G401.6 (cell line): ENCODE data around the gene TMEM120B.

ENCODE experiments used
- FAIRE-seq: peaks from 2 replicates; lab custom pipeline; 2012; peaks lifted over from hg19 to GRCh38; lab: Jason Lieb, UNC

The TMEM120B gene

DNA sequence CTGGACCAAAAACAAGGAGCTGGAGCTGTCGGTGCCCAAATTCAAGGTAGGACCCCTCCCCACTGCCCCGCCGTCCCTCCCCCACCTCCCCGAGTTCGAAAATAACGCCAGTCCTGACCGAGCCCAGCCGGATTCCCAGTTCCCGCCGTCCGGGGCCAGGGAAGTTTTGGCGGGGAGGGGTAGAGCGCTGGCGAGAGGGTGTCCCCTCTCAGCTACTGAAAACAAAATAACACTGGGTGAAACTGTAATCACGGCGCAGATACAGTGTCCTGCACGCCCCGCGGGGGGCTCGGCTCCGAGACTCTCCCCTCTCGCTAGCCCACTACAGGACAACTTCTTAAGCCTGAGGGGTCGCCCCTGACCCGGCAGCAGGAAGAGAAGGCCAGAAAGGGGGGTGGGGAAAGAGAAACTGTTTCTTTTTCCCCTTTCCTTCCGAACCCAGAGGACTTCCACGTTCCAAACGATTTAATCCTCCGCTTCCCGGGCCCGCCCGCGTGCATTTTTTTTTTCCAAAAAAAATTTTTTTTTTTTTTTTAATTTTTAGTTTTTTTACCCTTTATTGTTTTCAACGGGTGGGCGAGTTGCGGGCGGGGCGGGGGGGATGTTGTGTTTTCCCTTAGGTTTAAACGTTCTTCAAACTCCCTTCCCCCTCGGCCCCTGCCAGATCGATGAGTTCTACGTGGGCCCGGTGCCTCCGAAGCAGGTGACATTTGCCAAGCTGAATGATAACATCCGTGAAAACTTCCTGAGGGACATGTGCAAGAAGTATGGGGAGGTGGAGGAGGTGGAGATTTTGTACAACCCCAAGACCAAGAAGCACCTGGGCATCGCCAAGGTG is 92.8 kb downstream of the TMEM120B start:
- no peak for FAIRE-seq

DNA sequence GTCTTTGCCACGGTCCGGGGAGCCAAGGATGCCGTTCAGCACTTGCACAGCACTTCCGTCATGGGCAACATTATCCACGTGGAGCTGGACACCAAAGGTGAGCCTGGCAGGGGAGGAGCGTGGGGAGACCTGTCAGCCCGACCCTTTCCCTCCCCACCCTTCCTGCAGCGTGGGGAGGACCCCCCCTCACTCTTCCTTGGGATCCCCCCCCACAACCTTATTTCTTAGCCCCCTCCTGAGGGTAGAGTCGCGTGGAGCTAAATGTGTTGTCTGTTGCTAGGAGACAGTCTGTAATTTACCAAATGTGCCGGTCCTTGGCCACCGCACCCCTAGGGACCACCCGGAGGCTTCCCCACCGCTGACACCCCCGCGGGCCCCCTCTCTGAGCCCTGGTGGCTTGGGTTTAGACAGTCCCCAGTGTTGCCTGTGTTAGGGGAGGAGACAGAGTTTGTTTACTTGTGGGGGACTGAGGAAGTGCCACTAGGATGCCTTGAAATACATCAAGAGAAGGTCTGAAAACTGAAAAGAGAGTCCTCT is 93.5 kb downstream of the TMEM120B start:
- no peak for FAIRE-seq

GRCh38 chr12:121806546-121807423 is 94.2 kb downstream of the TMEM120B start:
- FAIRE-seq = no peak

- no peak for FAIRE-seq
These were observed 95.2 kb downstream of the TMEM120B start for GRCh38 chr12:121807642-121808347.

DNA sequence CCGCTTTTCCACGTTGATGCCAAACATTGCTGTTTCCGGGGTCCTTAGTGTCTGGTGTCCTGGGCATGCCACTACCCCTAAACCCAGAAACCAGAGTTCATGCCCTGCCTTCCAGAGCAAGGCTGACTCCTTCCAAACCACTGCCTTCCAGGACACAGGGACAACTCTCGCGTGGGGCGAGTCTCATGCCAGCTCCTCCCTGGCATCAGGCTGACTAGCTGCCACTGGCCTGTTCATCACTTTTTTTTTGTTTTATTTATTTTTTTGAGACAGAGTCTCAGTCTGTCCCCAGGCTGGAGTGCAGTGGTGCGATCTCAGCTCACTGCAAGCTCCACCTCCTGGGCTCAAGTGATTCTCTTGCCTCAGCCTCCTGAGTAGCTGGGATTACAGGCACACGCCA is 96.1 kb downstream of the TMEM120B start:
- no peak for FAIRE-seq

DNA sequence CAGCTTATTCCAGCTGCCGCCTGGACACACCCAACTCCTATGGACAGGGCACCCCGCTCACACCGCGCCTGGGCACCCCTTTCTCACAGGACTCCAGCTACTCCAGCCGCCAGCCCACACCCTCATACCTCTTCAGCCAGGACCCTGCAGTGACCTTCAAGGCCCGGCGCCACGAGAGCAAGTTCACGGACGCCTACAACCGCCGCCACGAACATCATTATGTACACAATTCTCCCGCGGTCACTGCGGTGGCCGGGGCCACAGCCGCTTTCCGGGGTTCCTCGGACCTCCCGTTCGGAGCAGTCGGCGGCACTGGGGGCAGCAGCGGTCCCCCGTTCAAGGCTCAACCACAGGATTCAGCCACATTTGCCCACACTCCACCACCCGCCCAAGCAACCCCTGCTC is 97.2 kb downstream of the TMEM120B start:
- FAIRE-seq = no peak

DNA sequence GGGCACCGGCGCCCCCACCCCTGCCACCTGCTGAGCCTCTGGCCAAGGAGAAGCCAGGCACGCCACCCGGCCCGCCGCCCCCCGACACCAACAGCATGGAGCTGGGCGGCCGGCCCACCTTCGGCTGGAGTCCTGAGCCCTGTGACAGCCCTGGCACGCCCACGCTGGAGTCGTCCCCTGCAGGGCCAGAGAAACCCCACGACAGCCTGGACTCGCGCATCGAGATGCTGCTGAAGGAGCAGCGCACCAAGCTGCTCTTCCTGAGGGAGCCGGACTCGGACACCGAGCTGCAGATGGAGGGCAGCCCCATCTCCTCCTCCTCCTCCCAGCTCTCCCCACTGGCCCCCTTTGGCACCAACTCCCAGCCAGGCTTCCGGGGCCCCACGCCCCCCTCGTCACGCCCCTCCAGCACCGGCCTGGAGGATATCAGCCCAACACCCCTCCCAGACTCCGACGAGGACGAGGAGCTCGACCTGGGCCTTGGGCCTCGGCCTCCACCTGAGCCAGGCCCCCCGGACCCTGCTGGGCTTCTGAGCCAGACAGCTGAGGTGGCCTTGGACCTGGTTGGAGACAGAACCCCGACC is 97.8 kb downstream of the TMEM120B start:
- no peak for FAIRE-seq

GRCh38 chr12:121810833-121811433 is 98.4 kb downstream of the TMEM120B start:
- FAIRE-seq = no peak

GRCh38 chr12:121811434-121812319 is 99.1 kb downstream of the TMEM120B start:
- FAIRE-seq = no peak

DNA sequence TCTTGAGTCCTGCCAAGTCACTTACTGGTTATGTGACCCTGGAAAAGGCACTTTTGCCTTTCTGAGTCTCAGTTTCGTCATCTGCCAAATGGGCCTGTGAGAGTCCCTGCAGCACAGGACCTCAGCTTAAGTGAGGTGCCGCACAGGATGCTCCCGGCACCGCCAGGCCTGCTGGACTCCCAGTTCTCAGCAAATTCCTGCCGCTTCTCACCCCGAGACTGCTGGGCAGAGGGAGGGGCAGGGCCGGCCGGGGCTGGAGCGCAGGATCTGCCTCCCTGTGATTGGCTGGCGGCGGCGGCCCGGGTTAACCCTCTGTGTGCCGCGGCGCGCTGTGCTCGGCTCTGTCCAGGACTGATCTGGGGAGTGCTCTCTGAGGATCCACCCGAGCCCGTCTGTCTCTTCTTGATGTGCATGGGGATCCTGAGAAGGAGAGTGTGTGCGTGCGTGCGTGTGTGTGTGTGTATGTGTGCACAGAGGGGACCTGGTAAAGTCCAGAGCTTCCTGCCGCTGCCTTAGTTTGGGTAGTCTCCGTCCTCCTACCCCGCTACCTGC is 99.8 kb downstream of the TMEM120B start:
- FAIRE-seq = peak; percentile 70

DNA sequence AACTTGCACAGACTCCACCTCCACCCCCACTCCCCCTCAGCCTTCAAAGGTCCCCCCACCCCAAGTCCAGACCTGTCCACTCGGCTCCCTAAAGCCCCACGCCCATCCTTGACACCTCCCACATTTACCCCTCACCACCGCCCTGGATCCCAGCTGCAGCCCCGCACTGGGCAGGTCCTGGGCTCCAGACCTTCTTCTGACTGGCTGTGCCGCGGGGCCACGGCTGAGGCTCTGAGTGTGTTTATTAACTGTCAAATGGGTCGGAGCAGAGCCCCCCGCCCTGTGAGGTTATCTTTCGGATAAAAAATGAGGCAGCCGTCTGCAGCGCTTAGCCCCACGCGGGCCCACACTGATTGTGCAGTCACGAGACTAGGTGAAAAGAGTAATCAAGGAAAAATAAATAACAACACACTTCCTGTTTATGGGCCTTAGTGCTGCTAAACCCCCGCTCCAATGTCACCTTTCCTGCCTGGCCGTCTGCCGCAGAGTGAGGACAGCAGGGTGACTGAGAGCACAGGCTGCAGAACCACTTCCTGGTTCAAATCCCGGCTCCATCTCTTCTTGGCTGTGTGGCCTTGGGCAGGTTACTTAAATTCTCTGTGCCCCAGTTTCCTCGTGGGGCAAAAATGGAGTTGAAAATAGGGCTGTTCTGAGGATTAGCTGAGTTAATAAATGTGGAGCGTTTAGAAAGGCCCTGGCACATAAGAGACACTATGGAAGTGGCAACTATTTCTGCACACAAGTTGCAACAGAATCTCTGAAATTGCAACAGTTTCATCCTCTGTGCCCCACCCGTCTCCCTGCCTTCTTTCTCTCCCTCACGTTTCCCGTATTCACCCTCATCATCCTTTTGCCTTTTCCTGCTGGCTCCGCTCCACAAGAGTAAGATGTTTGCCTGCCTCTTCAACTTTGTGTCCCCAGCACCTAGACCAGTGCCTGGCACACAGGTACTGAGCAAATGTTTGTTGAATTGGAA is 100.7 kb downstream of the TMEM120B start:
- no peak for FAIRE-seq

- FAIRE-seq = no peak
These were observed 101.4 kb downstream of the TMEM120B start for GRCh38 chr12:121813951-121814350.

GRCh38 chr12:121814429-121815119 is 102.0 kb downstream of the TMEM120B start:
- FAIRE-seq = no peak

GRCh38 chr12:121815263-121815662 is 102.7 kb downstream of the TMEM120B start:
- no peak for FAIRE-seq

GRCh38 chr12:121816925-121817647 is 104.5 kb downstream of the TMEM120B start:
- no peak for FAIRE-seq

GRCh38 chr12:121817648-121818043 is 105.1 kb downstream of the TMEM120B start:
- FAIRE-seq = no peak

DNA sequence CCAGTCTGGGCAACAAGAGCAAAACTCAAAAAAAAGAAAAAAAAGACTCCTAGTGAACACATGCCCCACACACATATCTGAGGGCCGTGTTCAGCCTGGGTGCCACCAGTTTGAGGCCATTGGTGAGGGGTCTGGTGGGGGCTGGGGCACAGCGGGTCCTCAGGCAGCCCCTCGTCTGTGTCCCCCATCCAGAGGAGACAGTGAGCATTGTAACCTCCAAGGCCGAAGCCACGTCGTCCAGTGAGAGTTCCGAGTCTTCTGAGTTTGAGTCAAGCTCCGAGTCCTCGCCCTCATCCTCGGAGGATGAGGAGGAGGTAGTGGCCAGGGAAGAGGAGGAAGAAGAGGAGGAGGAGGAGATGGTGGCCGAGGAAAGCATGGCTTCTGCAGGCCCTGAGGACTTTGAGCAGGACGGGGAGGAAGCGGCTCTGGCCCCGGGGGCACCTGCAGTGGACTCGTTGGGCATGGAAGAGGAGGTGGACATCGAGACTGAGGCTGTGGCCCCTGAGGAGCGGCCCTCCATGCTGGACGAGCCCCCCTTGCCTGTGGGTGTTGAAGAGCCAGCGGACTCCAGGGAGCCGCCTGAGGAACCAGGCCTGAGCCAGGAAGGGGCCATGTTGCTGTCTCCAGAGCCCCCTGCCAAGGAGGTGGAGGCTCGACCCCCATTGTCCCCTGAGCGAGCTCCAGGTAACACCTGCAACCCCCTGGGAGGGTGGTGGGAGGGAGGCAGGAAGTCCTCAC is 106.8 kb downstream of the TMEM120B start:
- FAIRE-seq = no peak
